GM18951 (cell line): ENCODE measurements around the gene EFCAB6.

ENCODE experiments used
- POLR2A ChIP-seq: IDR thresholded peaks from 4 replicates; pipeline ENCODE4 v1.6.1; 2011; ENCODE audit warnings: mild to moderate bottlenecking; ENCODE audit not compliant: insufficient read length, insufficient read depth; ENCODE audit errors: extremely low read depth
- in situ Hi-C: fragments of 300-500 bp; cut with MboI; formaldehyde crosslinking; loops from one replicate; pipeline ENCODE4 v1.12.0; 2022; ENCODE audit warnings: low sequenced_read_pairs, mixed read lengths, inconsistent platforms; ENCODE audit not compliant: unreplicated experiment

The EFCAB6 gene

DNA sequence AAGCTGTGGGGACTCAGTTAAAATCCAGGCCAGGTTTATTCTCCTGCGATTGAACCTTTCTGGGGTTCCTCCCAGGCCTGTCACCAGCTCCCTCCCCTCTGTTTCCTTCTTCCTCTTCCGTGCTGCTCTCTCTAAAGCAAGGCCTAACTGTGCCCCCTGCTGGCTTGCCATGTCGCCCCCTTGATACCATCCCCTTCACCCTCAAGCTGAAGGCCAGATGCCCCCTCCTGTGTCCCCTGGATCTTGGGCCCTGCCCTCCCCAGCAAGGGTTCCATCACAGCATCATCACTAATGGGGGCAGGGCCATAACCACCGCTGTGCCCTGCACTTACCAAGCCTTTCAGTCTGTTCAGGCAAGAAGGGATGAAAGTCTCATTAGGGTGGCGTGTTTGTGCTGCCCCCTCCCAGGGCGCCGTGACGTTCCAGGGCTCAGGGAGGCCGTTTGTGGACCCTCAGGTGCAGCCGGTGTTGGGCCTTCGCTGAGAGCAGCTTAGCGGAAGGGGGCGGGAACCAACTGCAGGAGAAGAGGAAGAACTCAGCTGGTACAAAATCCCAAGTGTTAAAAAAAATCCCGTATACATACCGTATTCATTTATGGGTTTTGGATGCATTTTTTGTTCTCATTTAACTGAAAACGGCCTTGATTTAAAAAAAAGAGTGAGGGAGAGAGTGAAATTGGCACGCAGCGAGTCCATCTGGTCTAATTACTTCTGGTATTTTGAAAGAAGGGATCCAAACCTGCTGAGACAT, 330.4 kb downstream of the EFCAB6 start:
- in situ Hi-C loops = no loop called here
- TF ChIP-seq POLR2A = no peak

DNA sequence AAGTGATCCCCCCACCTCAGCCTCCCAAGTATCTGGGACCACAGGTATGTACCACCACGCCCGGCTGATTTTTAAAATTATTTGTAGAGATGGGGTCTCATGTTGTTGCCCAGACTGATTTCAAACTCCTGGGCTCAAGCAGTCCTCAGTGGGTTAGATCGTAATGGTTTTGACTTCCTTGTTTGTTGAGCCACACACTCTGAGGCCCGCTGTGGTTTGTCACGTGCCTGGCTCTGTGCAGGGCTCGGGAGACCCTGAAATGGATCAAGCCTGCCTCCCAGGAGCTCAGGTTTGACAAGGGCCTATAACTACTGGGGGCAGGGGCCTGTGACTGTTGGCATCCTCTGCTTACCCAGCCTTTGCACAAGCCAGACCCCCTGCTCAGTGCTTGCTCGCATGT, 332.1 kb downstream of the EFCAB6 start:
- no peak for TF ChIP-seq POLR2A
- in situ Hi-C loops = no loop called here

DNA sequence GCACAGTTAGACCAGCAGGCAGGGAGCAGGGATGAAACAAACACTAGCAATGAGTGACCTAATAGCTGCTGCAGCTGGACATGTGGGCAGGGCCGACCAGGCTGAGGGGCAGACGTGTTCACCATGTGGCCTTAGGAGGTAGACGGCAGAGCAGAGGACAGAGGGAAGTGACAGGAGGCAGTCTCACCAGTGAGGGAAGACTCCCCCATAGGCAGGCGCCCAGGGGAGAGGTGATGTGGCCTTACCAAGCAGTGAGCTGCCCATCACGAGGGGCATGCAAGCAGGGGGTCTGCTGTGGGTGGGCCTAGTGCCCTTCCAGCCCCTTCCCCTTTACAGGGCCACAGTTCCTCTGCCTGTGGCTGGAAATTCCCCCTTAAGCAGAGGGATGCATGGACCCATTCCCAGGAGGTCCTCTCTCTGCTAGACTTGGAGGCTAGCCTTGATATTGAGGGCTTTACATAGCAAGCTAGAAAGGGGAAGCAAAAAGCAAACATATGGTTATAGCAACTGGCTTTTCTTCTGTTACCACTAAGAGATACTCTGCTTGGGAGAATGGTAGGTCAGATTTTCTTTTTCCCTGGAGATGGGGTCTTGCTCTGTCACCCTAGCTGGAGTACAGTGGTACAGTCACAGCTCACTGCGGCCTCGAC, 332.7 kb downstream of the EFCAB6 start:
- no peak for TF ChIP-seq POLR2A
- in situ Hi-C loops = no loop called here
